ENCODE measurements around the gene WNT1. TPM values are rescaled to one million over a fixed set of nuclear protein-coding genes. Genes with fewer than 3 reads are reported as not detected.

The WNT1 gene
- total RNA-seq, 1 experiment from 2014 or later: not detected

DNA sequence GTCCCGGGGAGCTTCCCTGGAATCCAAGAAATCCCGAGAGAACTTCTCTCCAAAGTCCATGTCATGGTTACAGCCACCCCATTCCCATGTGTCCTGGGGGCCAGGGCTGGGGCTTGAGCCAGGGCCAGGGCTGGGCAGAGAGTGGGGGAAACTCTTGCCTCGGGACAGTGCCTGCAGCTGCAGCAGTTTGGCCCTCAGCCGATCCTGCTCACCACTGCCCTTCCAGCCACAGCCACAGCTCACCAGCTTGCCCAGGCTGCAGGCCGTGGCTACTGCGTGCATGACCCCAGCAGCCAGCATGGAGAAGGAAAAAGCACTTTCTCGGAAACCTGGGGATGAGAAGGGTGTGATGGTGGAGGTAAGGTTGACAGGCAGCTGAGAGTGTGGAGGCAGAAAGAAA is 10.1 kb upstream of the WNT1 start:
- no peaks in the 10 kb centered on the region for H3K27me3 ChIP-seq (replicated peaks; ENCODE audit: control insufficient read depth, insufficient read depth, low read length)
- Mint-ChIP-seq H3K27me3 (ENCODE audit: insufficient read depth, unreplicated experiment) (no peaks in the 10 kb centered on the region), H3K4me3 (ENCODE audit: unreplicated experiment) (no peak overlapping the region), H3K9me3 (ENCODE audit: unreplicated experiment) (no peaks in the 10 kb centered on the region), H3K4me1 (ENCODE audit: low read depth, unreplicated experiment) (peaks cover 18% of the 10 kb centered on the region), H3K27ac (ENCODE audit: unreplicated experiment) (no peak overlapping the region), H3K36me3 (ENCODE audit: insufficient read depth, unreplicated experiment) (no peaks in the 10 kb centered on the region)
- H3K9me3 ChIP-seq: no peaks in the 10 kb centered on the region
- CTCF ChIA-PET: interaction anchor here (1.1 to 2.6 kb wide), 6 partner anchors 10 to 29 kb away, joined by 3 to 8 read pairs (median 6); partner anchors contain the start of gene WNT1
- no peak overlapping the region for H3K4me3 ChIP-seq (ENCODE audit: low read depth, low read length)
- H3K4me1 ChIP-seq: peaks cover 25% of the 10 kb centered on the region
- intact Hi-C loops (cut with micrococcal nuclease; ENCODE audit: unreplicated experiment): no loop called here
- H3K36me3 ChIP-seq (ENCODE audit: control insufficient read depth, insufficient read depth, low read length): no peaks in the 10 kb centered on the region
- POLR2A ChIA-PET: no interaction called here
- DNase-seq: no peak
- no TSS peak for BruUV-seq (replicated peaks)
- TF ChIP-seq, protein P1, sequence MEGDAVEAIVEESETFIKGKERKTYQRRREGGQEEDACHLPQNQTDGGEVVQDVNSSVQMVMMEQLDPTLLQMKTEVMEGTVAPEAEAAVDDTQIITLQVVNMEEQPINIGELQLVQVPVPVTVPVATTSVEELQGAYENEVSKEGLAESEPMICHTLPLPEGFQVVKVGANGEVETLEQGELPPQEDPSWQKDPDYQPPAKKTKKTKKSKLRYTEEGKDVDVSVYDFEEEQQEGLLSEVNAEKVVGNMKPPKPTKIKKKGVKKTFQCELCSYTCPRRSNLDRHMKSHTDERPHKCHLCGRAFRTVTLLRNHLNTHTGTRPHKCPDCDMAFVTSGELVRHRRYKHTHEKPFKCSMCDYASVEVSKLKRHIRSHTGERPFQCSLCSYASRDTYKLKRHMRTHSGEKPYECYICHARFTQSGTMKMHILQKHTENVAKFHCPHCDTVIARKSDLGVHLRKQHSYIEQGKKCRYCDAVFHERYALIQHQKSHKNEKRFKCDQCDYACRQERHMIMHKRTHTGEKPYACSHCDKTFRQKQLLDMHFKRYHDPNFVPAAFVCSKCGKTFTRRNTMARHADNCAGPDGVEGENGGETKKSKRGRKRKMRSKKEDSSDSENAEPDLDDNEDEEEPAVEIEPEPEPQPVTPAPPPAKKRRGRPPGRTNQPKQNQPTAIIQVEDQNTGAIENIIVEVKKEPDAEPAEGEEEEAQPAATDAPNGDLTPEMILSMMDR (IDR thresholded peaks at IDR 0.05; ENCODE audit: insufficient read depth in 1 of 2, low read depth in 1 of 2, low read length in 1 of 2, severe bottlenecking in 1 of 2, unreplicated experiment in 1 of 2): no peak

DNA sequence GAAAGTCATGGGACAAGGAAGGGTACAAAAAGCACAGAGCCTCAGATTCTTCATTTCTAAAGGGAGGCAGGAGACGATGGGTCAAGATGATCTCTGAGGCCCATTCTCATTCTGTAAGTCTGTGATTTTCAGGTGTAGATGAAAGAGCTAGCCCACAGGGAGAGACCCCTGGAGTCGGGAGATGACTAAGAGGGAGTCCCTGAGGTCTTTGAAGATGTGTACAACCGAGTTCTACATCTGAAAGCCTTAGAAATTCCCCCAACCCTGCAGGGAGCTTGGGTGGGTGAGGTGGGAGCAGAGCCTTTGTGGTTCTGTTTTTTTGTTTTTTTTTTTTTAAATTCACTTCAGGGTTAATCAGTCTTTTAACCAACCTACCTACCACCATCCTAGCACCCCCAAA is 9.7 kb upstream of the WNT1 start:
- CTCF ChIA-PET: interaction anchor here (0.6 to 2.6 kb wide), 6 partner anchors 9 to 28 kb away, joined by 3 to 8 read pairs (median 6); partner anchors contain the start of genes ARF3 and WNT1
- BruUV-seq (replicated peaks): no TSS peak
- no peaks in the 10 kb centered on the region for H3K9me3 ChIP-seq
- POLR2A ChIA-PET: no interaction called here
- peaks cover 18% of the 10 kb centered on the region for H3K4me1 Mint-ChIP-seq (ENCODE audit: low read depth, unreplicated experiment)
- no peak overlapping the region for H3K27ac Mint-ChIP-seq (ENCODE audit: unreplicated experiment)
- no peaks in the 10 kb centered on the region for H3K27me3 Mint-ChIP-seq (ENCODE audit: insufficient read depth, unreplicated experiment)
- no peaks in the 10 kb centered on the region for H3K27me3 ChIP-seq (replicated peaks; ENCODE audit: control insufficient read depth, insufficient read depth, low read length)
- no peaks in the 10 kb centered on the region for H3K36me3 ChIP-seq (ENCODE audit: control insufficient read depth, insufficient read depth, low read length)
- no peak overlapping the region for H3K4me3 ChIP-seq (ENCODE audit: low read depth, low read length)
- H3K9me3 Mint-ChIP-seq (ENCODE audit: unreplicated experiment): no peaks in the 10 kb centered on the region
- no peaks in the 10 kb centered on the region for H3K36me3 Mint-ChIP-seq (ENCODE audit: insufficient read depth, unreplicated experiment)
- DNase-seq: no peak
- no peak overlapping the region for H3K4me3 Mint-ChIP-seq (ENCODE audit: unreplicated experiment)
- intact Hi-C loops (cut with micrococcal nuclease; ENCODE audit: unreplicated experiment): no loop called here
- H3K4me1 ChIP-seq: peaks cover 25% of the 10 kb centered on the region
- TF ChIP-seq, protein P1 (IDR thresholded peaks at IDR 0.05; ENCODE audit: insufficient read depth in 1 of 2, low read depth in 1 of 2, low read length in 1 of 2, severe bottlenecking in 1 of 2, unreplicated experiment in 1 of 2): no peak

- intact Hi-C loops (cut with micrococcal nuclease; ENCODE audit: unreplicated experiment): no loop called here
- no peaks in the 10 kb centered on the region for H3K27me3 Mint-ChIP-seq (ENCODE audit: insufficient read depth, unreplicated experiment)
- ChIA-PET CTCF (interaction anchor here (0.6 to 1.9 kb wide), 5 partner anchors 9 to 28 kb away, joined by 3 to 7 read pairs (median 5); partner anchors contain the start of genes ARF3 and WNT1), POLR2A (no interaction called here)
- Histone ChIP-seq H3K36me3 (ENCODE audit: control insufficient read depth, insufficient read depth, low read length) (no peaks in the 10 kb centered on the region), H3K4me1 (peaks cover 25% of the 10 kb centered on the region), H3K4me3 (ENCODE audit: low read depth, low read length) (no peak overlapping the region), H3K9me3 (no peaks in the 10 kb centered on the region), H3K27me3 (replicated peaks; ENCODE audit: control insufficient read depth, insufficient read depth, low read length) (no peaks in the 10 kb centered on the region)
- peaks cover 18% of the 10 kb centered on the region for H3K4me1 Mint-ChIP-seq (ENCODE audit: low read depth, unreplicated experiment)
- no TSS peak for BruUV-seq (replicated peaks)
- no peak for DNase-seq
- no peaks in the 10 kb centered on the region for H3K36me3 Mint-ChIP-seq (ENCODE audit: insufficient read depth, unreplicated experiment)
- no peak overlapping the region for H3K27ac Mint-ChIP-seq (ENCODE audit: unreplicated experiment)
- H3K4me3 Mint-ChIP-seq (ENCODE audit: unreplicated experiment): no peak overlapping the region
- H3K9me3 Mint-ChIP-seq (ENCODE audit: unreplicated experiment): no peaks in the 10 kb centered on the region
- TF ChIP-seq, protein P1 (IDR thresholded peaks at IDR 0.05; ENCODE audit: insufficient read depth in 1 of 2, low read depth in 1 of 2, low read length in 1 of 2, severe bottlenecking in 1 of 2, unreplicated experiment in 1 of 2): no peak
These were observed 8.9 kb upstream of the WNT1 start for GRCh38 chr12:48969160-48969771.
